GM12878 (cell line): ENCODE measurements around the gene OLR1.

Experiments used
- BHLHE40 ChIP-seq, 2 experiments: fragments of 450-650 bp in 1 of 2; IDR thresholded peaks; 2 replicates each; pipeline ENCODE4 v1.6.1; 2011 to 2017; ENCODE audit warnings: low read depth in 2 of 2, borderline replicate concordance in 1 of 2, improper control_type of control experiment in 1 of 2, low read length in 1 of 2, mild to moderate bottlenecking in 1 of 2
- CTCF ChIP-seq, 3 experiments: IDR thresholded peaks in 2 of 3; conservative IDR thresholded peaks in 1 of 3; 2 replicates each; pipeline ENCODE4 v1.5.1; 2011; ENCODE audit warnings: low read depth in 3 of 3, low read length in 3 of 3, mild to moderate bottlenecking in 3 of 3, control low read depth in 2 of 3, moderate library complexity in 2 of 3, inconsistent platforms in 1 of 3, mixed read lengths in 1 of 3; ENCODE audit not compliant: control insufficient read depth in 2 of 3, insufficient read depth in 1 of 3; ENCODE audit errors: extremely low read depth in 1 of 3
- E2F8 ChIP-seq: fragments of 450-650 bp; IDR thresholded peaks from 2 replicates; pipeline ENCODE4 v1.6.1; 2018; ENCODE audit warnings: mild to moderate bottlenecking, low read depth, moderate library complexity; ENCODE audit not compliant: partially characterized antibody
- PRDM15 ChIP-seq: fragments of 450-650 bp; formaldehyde crosslinking; IDR thresholded peaks from 2 replicates; pipeline ENCODE4 v1.4.0; 2020; ENCODE audit warnings: mild to moderate bottlenecking, moderate library complexity
- YBX1 ChIP-seq: fragments of 450-650 bp; IDR thresholded peaks from 2 replicates; pipeline ENCODE4 v1.6.1; 2016; ENCODE audit warnings: antibody characterized with exemption
- ZNF274 ChIP-seq: IDR thresholded peaks from one replicate; pipeline ENCODE4 v1.8.0; 2011; ENCODE audit not compliant: insufficient read length, insufficient read depth

GRCh38 chr12:10110256-10110844 lies 61.6 kb downstream of the OLR1 start:
- TF ChIP-seq PRDM15 (CRISPR knock-in tag) (no peak), E2F8 (no peak), ZNF274 (no peak), CTCF (IDR thresholded peaks at IDR 0.05 in 2 of 3, conservative IDR thresholded peaks at IDR 0.05 in 1 of 3; ENCODE audit: control insufficient read depth in 2 of 3, extremely low read depth in 1 of 3, insufficient read depth in 1 of 3, low read depth in 3 of 3, low read length in 3 of 3) (no peak), YBX1 (no peak), BHLHE40 (IDR thresholded peaks at IDR 0.05; ENCODE audit: borderline replicate concordance in 1 of 2, low read depth in 2 of 2, low read length in 1 of 2) (no peak)
